GM12865 (cell line): ENCODE measurements around the gene PCSK2.

Experiments
- DNase-seq: peaks from one replicate; pipeline ENCODE4 v3.0.0; 2010; ENCODE audit warnings: low read depth
- H3K4me3 ChIP-seq: 2 replicates; pipeline ENCODE4 v1.5.1; 2011; ENCODE audit warnings: mild to moderate bottlenecking, low read depth, low read length, control low read depth
- CTCF ChIP-seq: IDR thresholded peaks from 2 replicates; pipeline ENCODE4 v1.5.1; 2011; ENCODE audit warnings: low read length, control low read depth, low read depth, inconsistent platforms; ENCODE audit not compliant: insufficient read depth; ENCODE audit errors: missing control alignments

Gene PCSK2

GRCh38 chr20:17466641-17467040 is 239.8 kb downstream of the PCSK2 start:
- DNase-seq: no peak

DNA sequence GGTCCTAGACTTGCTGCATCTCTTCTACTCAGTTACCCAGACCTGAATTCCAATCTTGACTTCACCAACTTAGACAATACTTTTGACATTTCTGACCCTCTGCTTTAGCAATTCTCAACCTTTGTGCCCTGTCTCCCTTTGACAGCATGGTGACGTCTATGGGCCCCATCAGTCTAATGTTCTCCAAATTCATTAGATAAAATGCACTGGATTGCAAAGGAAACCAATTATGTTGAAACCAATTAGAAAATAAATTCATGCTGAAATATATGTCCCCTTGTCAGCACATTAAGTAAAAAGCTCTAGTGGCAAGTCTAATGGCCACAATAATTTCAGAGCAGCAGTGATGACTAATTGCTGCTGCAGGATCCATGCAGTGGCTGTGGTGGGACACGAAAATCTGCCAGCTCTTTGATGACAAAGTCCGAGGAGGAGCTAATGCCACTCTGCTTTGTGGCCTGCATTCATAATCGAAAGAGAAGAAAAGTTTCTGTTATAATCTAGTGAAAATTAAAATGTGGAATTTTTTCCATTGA is 240.3 kb downstream of the PCSK2 start:
- no peak for DNase-seq
- TF ChIP-seq CTCF: no peak
- no peak overlapping the region for H3K4me3 ChIP-seq

More at GRCh38 chr20:17466641-17467040, 239.8 kb downstream of the PCSK2 start:
- H3K4me3 ChIP-seq: no peak overlapping the region
- no peak for TF ChIP-seq CTCF

DNA sequence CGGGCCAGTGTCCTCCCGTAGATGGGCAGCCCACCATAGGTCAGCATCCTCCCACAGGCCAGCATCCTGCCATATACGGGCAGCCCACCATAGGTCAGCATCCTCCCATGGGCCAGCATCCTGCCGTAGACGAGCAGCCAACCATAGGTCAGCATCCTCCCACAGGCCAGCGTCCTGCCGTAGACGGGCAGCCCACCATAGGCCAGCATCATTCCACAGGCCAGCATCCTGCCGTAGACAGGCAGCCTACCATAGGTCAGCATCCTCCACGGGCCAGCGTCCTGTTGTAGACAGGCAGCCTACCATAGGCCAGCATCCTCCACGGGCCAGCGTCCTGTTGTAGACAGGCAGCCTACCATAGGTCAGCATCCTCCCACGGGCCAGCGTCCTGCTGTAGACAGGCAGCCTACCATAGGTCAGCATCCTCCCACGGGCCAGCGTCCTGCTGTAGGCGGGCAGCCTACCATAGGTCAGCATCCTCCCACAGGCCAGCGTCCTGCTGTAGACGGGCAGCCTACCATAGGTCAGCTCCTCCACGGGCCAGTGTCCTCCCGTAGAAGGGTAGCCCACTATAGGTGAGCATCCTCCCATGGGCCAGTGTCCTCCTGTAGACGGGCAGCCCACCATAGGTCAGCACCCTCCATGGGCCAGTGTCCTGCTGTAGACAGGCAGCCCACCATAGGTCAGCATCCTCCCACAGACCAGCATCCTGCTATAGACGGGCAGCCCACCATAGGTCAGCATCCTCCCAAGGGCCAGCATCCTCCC is 241.4 kb downstream of the PCSK2 start:
- no peak for TF ChIP-seq CTCF
- no peak overlapping the region for H3K4me3 ChIP-seq
- DNase-seq: no peak

GRCh38 chr20:17469246-17470030 is 242.6 kb downstream of the PCSK2 start:
- no peak overlapping the region for H3K4me3 ChIP-seq
- no peak for TF ChIP-seq CTCF
- DNase-seq: no peak

DNA sequence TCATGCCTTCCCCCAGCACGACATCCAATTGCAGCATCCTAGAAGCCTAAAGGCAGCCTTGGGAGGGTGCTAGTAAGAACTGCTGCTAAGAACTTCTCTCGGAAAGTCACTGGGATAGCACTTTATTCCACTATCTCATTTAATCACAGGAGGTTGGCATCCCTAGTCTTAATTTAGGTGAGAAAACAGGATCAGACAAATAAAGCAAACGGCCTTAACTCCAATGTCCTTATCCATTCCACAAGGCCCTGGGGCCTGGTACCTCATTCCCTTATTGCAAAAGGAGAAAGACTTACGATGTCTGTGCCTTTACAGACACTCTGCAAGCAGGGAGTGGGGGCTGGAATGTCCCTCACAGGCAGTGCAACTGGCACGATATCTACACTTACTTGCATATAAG is 243.7 kb downstream of the PCSK2 start:
- no peak for TF ChIP-seq CTCF
- no peak for DNase-seq
- H3K4me3 ChIP-seq: no peak overlapping the region

- TF ChIP-seq CTCF: no peak
- no peak overlapping the region for H3K4me3 ChIP-seq
- DNase-seq: no peak
Observed at GRCh38 chr20:17470973-17471372, 244.1 kb downstream of the PCSK2 start.
